Chondrocyte (in vitro differentiated cells): ENCODE measurements around the gene SNX17. TPM values are rescaled to one million over a fixed set of nuclear protein-coding genes. Genes with fewer than 3 reads are reported as not detected.

Experiments
- DNase-seq: peaks from one replicate; pipeline ENCODE4 v3.0.0; 2021; ENCODE audit warnings: mixed read lengths, low spot score
- H3K27ac Mint-ChIP-seq: one replicate; pipeline ENCODE4 v1.8.0; 2021; ENCODE audit warnings: mild to moderate bottlenecking, moderate library complexity, mixed read lengths; ENCODE audit not compliant: unreplicated experiment
- H3K27me3 Mint-ChIP-seq: 2 replicates; pipeline ENCODE4 v1.8.0; 2021; ENCODE audit warnings: low read depth, mixed read lengths
- H3K36me3 Mint-ChIP-seq: 2 replicates; pipeline ENCODE4 v1.8.0; 2021; ENCODE audit warnings: low read depth, mixed read lengths
- H3K4me1 Mint-ChIP-seq: 2 replicates; pipeline ENCODE4 v1.8.0; 2021; ENCODE audit warnings: low read depth, mild to moderate bottlenecking, mixed read lengths
- H3K4me3 Mint-ChIP-seq: one replicate; pipeline ENCODE4 v1.8.0; 2021; ENCODE audit warnings: mild to moderate bottlenecking, moderate library complexity, mixed read lengths; ENCODE audit not compliant: unreplicated experiment
- H3K9me3 Mint-ChIP-seq: 2 replicates; pipeline ENCODE4 v1.8.0; 2021; ENCODE audit warnings: low read depth, mixed read lengths
- total RNA-seq: library from RNA; stranded (reverse); gene quantifications from 3 replicates; pipeline ENCODE4 v1.2.1, GENCODE V29; 2021
- TF ChIP-seq, protein P1 (sequence below): fragments of 200-600 bp; sonication (generic); IDR thresholded peaks from 2 replicates; pipeline ENCODE4 v1.5.0; 2021; ENCODE audit warnings: antibody characterized with exemption, mild to moderate bottlenecking, moderate library complexity

The SNX17 gene
- total RNA-seq, 1 donor from 2014 or later, result 111 TPM

DNA sequence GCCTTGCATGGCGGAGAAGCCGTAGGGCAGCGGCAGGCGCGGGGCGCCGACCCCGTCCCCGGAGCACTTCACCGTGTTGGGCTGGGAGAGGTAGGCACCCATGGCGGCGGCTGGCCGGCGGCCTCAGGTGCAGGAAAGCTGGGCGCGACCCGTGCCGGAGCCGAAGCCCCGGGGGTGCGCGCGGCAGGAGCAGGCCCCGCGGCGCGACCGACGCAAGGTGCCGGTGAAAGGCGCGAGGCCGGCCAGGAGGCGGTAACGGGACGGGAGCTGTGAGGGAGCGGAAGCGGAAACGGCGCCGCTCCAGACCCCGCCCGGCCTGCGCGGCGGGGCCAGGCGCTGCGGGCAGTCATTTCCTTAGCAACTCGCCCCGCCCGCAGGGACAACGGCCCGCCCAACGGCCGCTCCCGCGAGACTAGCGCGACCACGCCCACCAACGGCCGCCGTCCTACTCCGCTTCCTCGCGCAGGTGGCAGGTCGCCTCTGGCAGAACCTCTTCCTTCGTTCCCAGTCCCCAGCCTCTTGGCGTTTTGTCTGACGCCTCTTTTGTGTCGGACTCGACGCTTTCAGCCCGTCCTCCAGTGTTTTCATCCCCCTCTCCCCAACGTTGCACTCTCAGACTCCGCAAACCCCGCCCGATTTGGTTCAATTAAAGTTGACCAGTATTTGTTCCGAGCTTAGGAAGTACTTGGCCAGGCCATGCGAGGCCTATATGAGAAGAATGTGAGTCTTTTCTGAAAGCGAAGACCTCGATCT lies 39.1 kb downstream of the SNX17 start, which contains the start of gene PPM1G:
Gene PPM1G, minus strand, starts transcription at position 271 of the 753 bp plus-strand sequence. Its CDS starts 169 bp downstream, at position 102.
- Mint-ChIP-seq H3K27ac (peak within 1 kb of the TSS; percentile 87), H3K9me3 (no peaks in the 10 kb centered on the region), H3K27me3 (no peaks in the 10 kb centered on the region), H3K36me3 (no peaks in the 10 kb centered on the region), H3K4me3 (peak within 1 kb of the TSS; percentile 85), H3K4me1 (peaks cover 22% of the 10 kb centered on the region)
- DNase-seq, result peak; percentile 98
- TF ChIP-seq, protein P1, sequence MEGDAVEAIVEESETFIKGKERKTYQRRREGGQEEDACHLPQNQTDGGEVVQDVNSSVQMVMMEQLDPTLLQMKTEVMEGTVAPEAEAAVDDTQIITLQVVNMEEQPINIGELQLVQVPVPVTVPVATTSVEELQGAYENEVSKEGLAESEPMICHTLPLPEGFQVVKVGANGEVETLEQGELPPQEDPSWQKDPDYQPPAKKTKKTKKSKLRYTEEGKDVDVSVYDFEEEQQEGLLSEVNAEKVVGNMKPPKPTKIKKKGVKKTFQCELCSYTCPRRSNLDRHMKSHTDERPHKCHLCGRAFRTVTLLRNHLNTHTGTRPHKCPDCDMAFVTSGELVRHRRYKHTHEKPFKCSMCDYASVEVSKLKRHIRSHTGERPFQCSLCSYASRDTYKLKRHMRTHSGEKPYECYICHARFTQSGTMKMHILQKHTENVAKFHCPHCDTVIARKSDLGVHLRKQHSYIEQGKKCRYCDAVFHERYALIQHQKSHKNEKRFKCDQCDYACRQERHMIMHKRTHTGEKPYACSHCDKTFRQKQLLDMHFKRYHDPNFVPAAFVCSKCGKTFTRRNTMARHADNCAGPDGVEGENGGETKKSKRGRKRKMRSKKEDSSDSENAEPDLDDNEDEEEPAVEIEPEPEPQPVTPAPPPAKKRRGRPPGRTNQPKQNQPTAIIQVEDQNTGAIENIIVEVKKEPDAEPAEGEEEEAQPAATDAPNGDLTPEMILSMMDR, result no peak

DNA sequence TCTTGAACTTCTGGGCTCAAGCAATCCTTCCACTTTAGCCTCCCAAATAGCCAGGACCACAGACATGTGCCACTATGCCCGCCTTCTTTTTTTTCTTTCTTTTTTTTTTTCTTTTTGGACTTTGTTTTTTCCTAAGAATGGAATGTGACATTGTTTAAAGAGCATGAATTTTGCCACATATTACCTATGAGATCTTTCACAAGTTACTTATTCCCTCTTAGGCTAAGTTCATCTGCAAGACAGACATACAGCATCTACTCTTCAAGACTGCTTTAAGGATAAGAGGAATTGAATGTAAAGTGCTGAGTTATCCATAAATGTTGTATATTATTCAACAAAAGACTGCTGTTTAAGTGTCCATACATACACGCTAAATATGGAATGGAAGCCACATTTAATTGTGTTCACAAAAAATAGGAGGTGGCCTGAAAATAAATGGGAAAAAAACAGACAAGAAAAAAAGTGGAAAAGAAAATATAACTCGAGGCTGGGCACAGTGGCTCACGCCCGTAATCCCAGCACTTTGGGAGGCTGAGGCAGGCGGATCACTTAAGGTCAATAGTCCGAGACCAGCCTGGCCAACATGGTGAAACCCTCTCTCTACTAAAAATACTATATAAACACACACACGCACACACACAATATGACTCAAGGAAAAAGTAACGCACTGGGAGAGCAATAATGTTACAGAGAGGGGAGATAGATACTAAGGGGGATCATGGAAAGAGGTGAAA lies 42.2 kb downstream of the SNX17 start:
- TF ChIP-seq, protein P1, result no peak
- Mint-ChIP-seq H3K4me1 (peaks cover 15% of the 10 kb centered on the region), H3K27me3 (no peaks in the 10 kb centered on the region), H3K9me3 (no peaks in the 10 kb centered on the region), H3K36me3 (no peaks in the 10 kb centered on the region), H3K4me3 (no peak overlapping the region), H3K27ac (no peak overlapping the region)
- no peak for DNase-seq

DNA sequence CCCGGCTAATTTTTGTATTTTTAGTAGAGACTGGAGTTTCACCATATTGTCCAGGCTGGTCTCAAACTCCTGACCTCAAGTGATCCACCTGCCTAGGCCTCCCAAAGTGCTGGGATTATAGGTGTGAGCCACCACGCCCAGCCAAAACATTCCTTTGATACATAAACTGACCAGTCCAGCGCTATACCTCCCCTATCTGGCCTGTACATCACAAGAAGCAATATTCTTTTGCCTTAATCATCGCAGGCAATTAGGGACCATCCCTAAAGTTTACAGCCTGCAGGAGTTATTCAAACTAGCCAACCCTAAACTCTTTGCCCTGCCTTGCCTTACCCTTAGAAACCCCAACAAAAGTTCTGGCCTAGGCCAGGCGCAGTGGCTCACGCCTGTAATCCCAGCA lies 45.7 kb downstream of the SNX17 start:
- no peaks in the 10 kb centered on the region for H3K36me3 Mint-ChIP-seq
- H3K27me3 Mint-ChIP-seq, result no peaks in the 10 kb centered on the region
- H3K9me3 Mint-ChIP-seq, result no peaks in the 10 kb centered on the region
- no peak overlapping the region for H3K4me3 Mint-ChIP-seq
- TF ChIP-seq, protein P1, result no peak
- no peaks in the 10 kb centered on the region for H3K4me1 Mint-ChIP-seq
- DNase-seq, result no peak
- H3K27ac Mint-ChIP-seq, result no peak overlapping the region

DNA sequence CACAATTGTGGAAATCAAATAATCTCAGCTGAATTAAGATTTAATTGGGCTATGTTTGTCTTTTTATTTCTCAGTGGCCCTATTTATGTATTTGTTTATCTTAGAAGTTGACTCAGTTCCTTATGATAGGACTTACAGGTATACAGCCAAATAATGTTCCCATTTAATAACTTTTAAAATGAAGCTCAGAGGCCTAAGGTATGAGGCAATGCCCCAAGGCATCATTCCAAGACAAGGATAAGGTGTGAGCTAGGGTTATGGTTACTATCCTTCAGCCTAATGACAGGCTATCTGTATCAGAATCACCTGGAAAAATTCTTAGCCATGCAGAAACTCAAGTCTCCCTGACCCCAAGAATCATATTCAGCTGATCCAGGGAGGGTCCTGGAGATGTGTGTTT lies 50.6 kb downstream of the SNX17 start:
- TF ChIP-seq, protein P1, result no peak
- Mint-ChIP-seq H3K27me3 (no peaks in the 10 kb centered on the region), H3K4me3 (no peak overlapping the region), H3K36me3 (no peaks in the 10 kb centered on the region), H3K9me3 (no peaks in the 10 kb centered on the region), H3K27ac (no peak overlapping the region), H3K4me1 (no peaks in the 10 kb centered on the region)
- DNase-seq, result no peak

DNA sequence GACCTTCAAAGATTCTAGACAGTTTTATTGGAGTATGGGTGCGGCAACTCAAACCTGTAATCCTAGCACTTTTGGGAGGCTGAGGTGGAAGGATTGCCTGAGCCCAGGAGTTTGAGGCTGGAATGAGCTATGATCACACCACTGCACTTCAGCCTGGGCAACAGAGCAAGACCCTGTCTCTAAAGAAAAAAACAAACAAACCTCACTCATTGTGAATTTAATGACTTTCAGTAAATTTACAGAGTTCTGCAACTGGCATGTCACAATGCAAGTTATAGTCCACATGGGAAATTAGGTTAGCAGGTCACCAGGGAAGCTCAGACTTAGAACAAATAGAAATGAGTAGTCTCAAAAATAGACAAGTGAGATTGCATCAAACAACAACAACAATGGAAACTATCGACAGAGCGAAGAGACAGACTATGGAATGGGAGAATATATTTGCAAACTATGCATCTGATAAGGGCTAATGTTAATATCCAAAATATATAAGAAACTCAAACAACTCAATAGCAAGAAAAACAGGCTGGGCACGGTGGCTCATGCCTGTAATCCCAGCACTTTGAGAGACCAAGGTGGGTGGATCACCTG lies 51.3 kb downstream of the SNX17 start:
- TF ChIP-seq, protein P1, result no peak
- Mint-ChIP-seq H3K27me3 (no peaks in the 10 kb centered on the region), H3K27ac (no peak overlapping the region), H3K9me3 (no peaks in the 10 kb centered on the region), H3K4me3 (no peak overlapping the region), H3K4me1 (no peaks in the 10 kb centered on the region), H3K36me3 (no peaks in the 10 kb centered on the region)
- DNase-seq, result no peak
